Liver (tissue), 3 donors: ENCODE data around the gene MORF4L1.

Experiments
- EGR1 ChIP-seq, 2 donors: IDR thresholded peaks; 2 replicates each; pipeline ENCODE4 v1.6.1; 2016 to 2018; ENCODE audit warnings: antibody characterized with exemption in 2 of 2, low read depth in 2 of 2
- FOXA1 ChIP-seq: IDR thresholded peaks from 2 replicates; pipeline ENCODE4 v1.6.1; 2016; ENCODE audit warnings: antibody characterized with exemption
- HNF4G ChIP-seq: IDR thresholded peaks from 2 replicates; pipeline ENCODE4 v1.6.1; 2016; ENCODE audit warnings: antibody characterized with exemption
- RAD21 ChIP-seq, 2 donors: IDR thresholded peaks; 2 replicates each; pipeline ENCODE4 v1.6.1; 2016; ENCODE audit warnings: antibody characterized with exemption in 2 of 2, mild to moderate bottlenecking in 2 of 2
- RXRA ChIP-seq, 2 donors: IDR thresholded peaks; 2 replicates each; pipeline ENCODE4 v1.6.1; 2017 to 2018; ENCODE audit warnings: antibody characterized with exemption in 2 of 2, mild to moderate bottlenecking in 1 of 2
- YY1 ChIP-seq: IDR thresholded peaks from 2 replicates; pipeline ENCODE4 v1.6.1; 2016; ENCODE audit warnings: antibody characterized with exemption, mild to moderate bottlenecking
- TF ChIP-seq, protein P1 (sequence below): fragments of 150-350 bp; IDR thresholded peaks from 2 replicates; pipeline ENCODE4 v1.5.1; 2017; ENCODE audit warnings: improper control_type of control experiment, low read depth, low read length; ENCODE audit not compliant: missing input control
- TF ChIP-seq, protein P2 (sequence below): IDR thresholded peaks from 2 replicates; pipeline ENCODE4 v1.6.1; 2016; ENCODE audit warnings: antibody characterized with exemption, mild to moderate bottlenecking
- donor health status: healthy.
- donor health status: healthy.

DNA sequence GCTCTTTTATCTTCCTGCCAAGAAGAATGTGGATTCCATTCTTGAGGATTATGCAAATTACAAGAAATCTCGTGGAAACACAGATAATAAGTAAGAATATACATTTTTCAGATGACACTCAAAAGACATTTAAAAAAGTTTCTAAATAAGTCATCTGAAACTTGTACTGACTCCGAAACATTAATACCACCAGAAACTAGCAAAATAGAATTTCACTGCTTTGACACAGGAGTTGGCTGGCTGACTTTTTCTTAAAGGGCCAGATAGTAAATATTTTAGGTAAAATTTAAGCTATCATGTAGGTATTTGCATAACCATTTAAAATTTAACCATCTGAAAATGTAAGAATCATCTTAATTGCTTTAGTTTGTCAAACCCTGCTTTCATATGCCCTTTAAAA is 20.8 kb downstream of the MORF4L1 start:
- TF ChIP-seq, protein P1, sequence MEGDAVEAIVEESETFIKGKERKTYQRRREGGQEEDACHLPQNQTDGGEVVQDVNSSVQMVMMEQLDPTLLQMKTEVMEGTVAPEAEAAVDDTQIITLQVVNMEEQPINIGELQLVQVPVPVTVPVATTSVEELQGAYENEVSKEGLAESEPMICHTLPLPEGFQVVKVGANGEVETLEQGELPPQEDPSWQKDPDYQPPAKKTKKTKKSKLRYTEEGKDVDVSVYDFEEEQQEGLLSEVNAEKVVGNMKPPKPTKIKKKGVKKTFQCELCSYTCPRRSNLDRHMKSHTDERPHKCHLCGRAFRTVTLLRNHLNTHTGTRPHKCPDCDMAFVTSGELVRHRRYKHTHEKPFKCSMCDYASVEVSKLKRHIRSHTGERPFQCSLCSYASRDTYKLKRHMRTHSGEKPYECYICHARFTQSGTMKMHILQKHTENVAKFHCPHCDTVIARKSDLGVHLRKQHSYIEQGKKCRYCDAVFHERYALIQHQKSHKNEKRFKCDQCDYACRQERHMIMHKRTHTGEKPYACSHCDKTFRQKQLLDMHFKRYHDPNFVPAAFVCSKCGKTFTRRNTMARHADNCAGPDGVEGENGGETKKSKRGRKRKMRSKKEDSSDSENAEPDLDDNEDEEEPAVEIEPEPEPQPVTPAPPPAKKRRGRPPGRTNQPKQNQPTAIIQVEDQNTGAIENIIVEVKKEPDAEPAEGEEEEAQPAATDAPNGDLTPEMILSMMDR, result no peak
- TF ChIP-seq FOXA1, result no peak
- TF ChIP-seq RAD21 (IDR thresholded peaks at IDR 0.05), result no peak
- TF ChIP-seq, protein P2, sequence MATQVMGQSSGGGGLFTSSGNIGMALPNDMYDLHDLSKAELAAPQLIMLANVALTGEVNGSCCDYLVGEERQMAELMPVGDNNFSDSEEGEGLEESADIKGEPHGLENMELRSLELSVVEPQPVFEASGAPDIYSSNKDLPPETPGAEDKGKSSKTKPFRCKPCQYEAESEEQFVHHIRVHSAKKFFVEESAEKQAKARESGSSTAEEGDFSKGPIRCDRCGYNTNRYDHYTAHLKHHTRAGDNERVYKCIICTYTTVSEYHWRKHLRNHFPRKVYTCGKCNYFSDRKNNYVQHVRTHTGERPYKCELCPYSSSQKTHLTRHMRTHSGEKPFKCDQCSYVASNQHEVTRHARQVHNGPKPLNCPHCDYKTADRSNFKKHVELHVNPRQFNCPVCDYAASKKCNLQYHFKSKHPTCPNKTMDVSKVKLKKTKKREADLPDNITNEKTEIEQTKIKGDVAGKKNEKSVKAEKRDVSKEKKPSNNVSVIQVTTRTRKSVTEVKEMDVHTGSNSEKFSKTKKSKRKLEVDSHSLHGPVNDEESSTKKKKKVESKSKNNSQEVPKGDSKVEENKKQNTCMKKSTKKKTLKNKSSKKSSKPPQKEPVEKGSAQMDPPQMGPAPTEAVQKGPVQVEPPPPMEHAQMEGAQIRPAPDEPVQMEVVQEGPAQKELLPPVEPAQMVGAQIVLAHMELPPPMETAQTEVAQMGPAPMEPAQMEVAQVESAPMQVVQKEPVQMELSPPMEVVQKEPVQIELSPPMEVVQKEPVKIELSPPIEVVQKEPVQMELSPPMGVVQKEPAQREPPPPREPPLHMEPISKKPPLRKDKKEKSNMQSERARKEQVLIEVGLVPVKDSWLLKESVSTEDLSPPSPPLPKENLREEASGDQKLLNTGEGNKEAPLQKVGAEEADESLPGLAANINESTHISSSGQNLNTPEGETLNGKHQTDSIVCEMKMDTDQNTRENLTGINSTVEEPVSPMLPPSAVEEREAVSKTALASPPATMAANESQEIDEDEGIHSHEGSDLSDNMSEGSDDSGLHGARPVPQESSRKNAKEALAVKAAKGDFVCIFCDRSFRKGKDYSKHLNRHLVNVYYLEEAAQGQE, result no peak
- no peak for TF ChIP-seq EGR1 (IDR thresholded peaks at IDR 0.05; ENCODE audit: low read depth in 2 of 2)
- TF ChIP-seq HNF4G, result no peak
- no peak for TF ChIP-seq YY1
- no peak for TF ChIP-seq RXRA (IDR thresholded peaks at IDR 0.05)
